Type B pancreatic cell (in vitro differentiated cells): Measurements from ENCODE around the gene PET117. TPM values are rescaled to one million over a fixed set of nuclear protein-coding genes. Genes with fewer than 3 reads are reported as not detected.
A peak's percentile ranks its signal among the peaks of the same experiment; 100 is the strongest.
"Not testable (repeated sequence)": the region's sequence is repeated elsewhere in the genome, so short reads cannot be mapped to it uniquely, and the experiment has no call there.

Experiments
- DNase-seq: peaks from one replicate; pipeline ENCODE4 v3.0.0; 2021; ENCODE audit warnings: mixed read lengths; ENCODE audit not compliant: unreplicated experiment; ENCODE audit errors: extremely low spot score
- H3K27ac Mint-ChIP-seq: 2 replicates; pipeline ENCODE4 v1.8.0; 2021; ENCODE audit warnings: mild to moderate bottlenecking, mixed read lengths
- H3K27me3 Mint-ChIP-seq: 2 replicates; pipeline ENCODE4 v1.8.0; 2021; ENCODE audit warnings: mixed read lengths
- H3K36me3 Mint-ChIP-seq: 2 replicates; pipeline ENCODE4 v1.8.0; 2021; ENCODE audit warnings: mixed read lengths
- H3K4me1 Mint-ChIP-seq: one replicate; pipeline ENCODE4 v1.8.0; 2021; ENCODE audit warnings: mixed read lengths; ENCODE audit not compliant: unreplicated experiment
- H3K4me3 Mint-ChIP-seq: 2 replicates; pipeline ENCODE4 v1.8.0; 2021; ENCODE audit warnings: mild to moderate bottlenecking, mixed read lengths
- H3K9me3 Mint-ChIP-seq: 2 replicates; pipeline ENCODE4 v1.8.0; 2021; ENCODE audit warnings: mixed read lengths
- CTCF ChIP-seq: fragments of 200-600 bp; sonication (generic); conservative IDR thresholded peaks from 2 replicates; pipeline ENCODE4 v1.5.0; 2021; ENCODE audit warnings: antibody characterized with exemption, mild to moderate bottlenecking
- total RNA-seq: library from RNA; stranded (reverse); gene quantifications from 2 replicates; pipeline ENCODE4 v1.2.1, GENCODE V29; 2021; ENCODE audit warnings: low replicate concordance

PET117 gene
- total RNA-seq, 1 donor from 2014 or later, result 17.8 TPM

GRCh38 chr20:18092890-18093289 lies 44.8 kb upstream of the PET117 start:
- no peak for TF ChIP-seq CTCF
- DNase-seq, result peak; percentile 45
- Mint-ChIP-seq H3K36me3 (no peaks in the 10 kb centered on the region), H3K9me3 (no peaks in the 10 kb centered on the region), H3K4me1 (no peaks in the 10 kb centered on the region), H3K27ac (no peak overlapping the region), H3K27me3 (peaks cover 4% of the 10 kb centered on the region), H3K4me3 (no peak overlapping the region)

- H3K27me3 Mint-ChIP-seq, result peaks cover 4% of the 10 kb centered on the region
- H3K4me3 Mint-ChIP-seq, result no peak overlapping the region
- DNase-seq, result peak; percentile 42
- H3K36me3 Mint-ChIP-seq, result no peaks in the 10 kb centered on the region
- no peaks in the 10 kb centered on the region for H3K9me3 Mint-ChIP-seq
- no peaks in the 10 kb centered on the region for H3K4me1 Mint-ChIP-seq
- H3K27ac Mint-ChIP-seq, result no peak overlapping the region
- no peak for TF ChIP-seq CTCF
Observed at GRCh38 chr20:18093388-18093787, 44.3 kb upstream of the PET117 start.

GRCh38 chr20:18094191-18094590 lies 43.5 kb upstream of the PET117 start:
- Mint-ChIP-seq H3K9me3 (no peaks in the 10 kb centered on the region), H3K27ac (no peak overlapping the region), H3K27me3 (peaks cover 4% of the 10 kb centered on the region), H3K36me3 (no peaks in the 10 kb centered on the region), H3K4me3 (no peak overlapping the region), H3K4me1 (no peaks in the 10 kb centered on the region)
- no peak for TF ChIP-seq CTCF
- DNase-seq, result no peak

DNA sequence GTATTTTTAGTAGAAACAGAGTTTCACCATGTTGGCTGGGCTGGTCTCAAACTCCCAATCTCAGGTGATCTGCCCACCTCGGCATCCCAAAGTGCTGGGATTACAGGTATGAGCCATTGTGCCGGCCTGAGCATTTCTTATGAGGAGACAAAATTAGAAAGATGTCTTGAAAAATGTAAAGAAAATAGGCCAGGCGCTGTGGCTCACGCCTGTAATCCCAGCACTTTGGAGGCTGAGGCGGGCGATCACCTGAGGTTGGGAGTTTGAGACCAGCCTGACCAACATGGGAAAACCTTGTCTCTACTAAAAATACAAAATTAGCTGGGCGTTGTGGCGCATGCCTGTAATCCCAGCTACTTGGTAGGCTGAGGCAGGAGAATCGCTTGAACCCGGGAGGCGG lies 37.1 kb upstream of the PET117 start:
- H3K27me3 Mint-ChIP-seq, H3K9me3 Mint-ChIP-seq, H3K36me3 Mint-ChIP-seq, H3K4me3 Mint-ChIP-seq, H3K4me1 Mint-ChIP-seq, H3K27ac Mint-ChIP-seq: not testable (repeated sequence)
- peak; percentile 6 for DNase-seq

GRCh38 chr20:18101125-18101810 lies 36.4 kb upstream of the PET117 start:
- Mint-ChIP-seq H3K27me3 (peaks cover 12% of the 10 kb centered on the region), H3K4me3 (no peak overlapping the region), H3K9me3 (no peaks in the 10 kb centered on the region), H3K27ac (peak overlapping the region; percentile 37), H3K4me1 (no peaks in the 10 kb centered on the region), H3K36me3 (no peaks in the 10 kb centered on the region)
- TF ChIP-seq CTCF, result no peak
- peak; percentile 44 for DNase-seq

GRCh38 chr20:18103497-18103896 lies 34.2 kb upstream of the PET117 start:
- Mint-ChIP-seq H3K36me3 (no peaks in the 10 kb centered on the region), H3K4me1 (no peaks in the 10 kb centered on the region), H3K4me3 (no peak overlapping the region), H3K27ac (no peak overlapping the region), H3K27me3 (peaks cover 14% of the 10 kb centered on the region), H3K9me3 (peaks cover 2% of the 10 kb centered on the region)
- TF ChIP-seq CTCF, result no peak
- no peak for DNase-seq
